GM12878 (cell line): ENCODE results near the gene ZG16. TPM values are rescaled to one million over a fixed set of nuclear protein-coding genes. Genes with fewer than 3 reads are reported as not detected.

Experiments
- CHD1 ChIP-seq: IDR thresholded peaks from 2 replicates; pipeline ENCODE4 v1.6.1; 2012; ENCODE audit warnings: low read depth, low read length, improper control_type of control experiment
- CREB1 ChIP-seq: IDR thresholded peaks from 2 replicates; pipeline ENCODE4 v1.6.1; 2012; ENCODE audit warnings: low read depth, mild to moderate bottlenecking, inconsistent platforms
- EGR1 ChIP-seq, 2 experiments: IDR thresholded peaks; 1 replicate in 1 of 2; 2 replicates in 1 of 2; pipeline ENCODE4 v1.6.1; 2011 to 2012; ENCODE audit warnings: low read depth in 2 of 2, low read length in 2 of 2, borderline replicate concordance in 1 of 2, mild to moderate bottlenecking in 1 of 2, moderate library complexity in 1 of 2
- HDAC2 ChIP-seq: fragments of 200-600 bp; sonication (generic); IDR thresholded peaks from 2 replicates; pipeline ENCODE4 v1.6.1; 2017
- KLF5 ChIP-seq: fragments of 450-650 bp; IDR thresholded peaks from 2 replicates; pipeline ENCODE4 v1.6.1; 2014; ENCODE audit warnings: mild to moderate bottlenecking; ENCODE audit not compliant: partially characterized antibody
- LARP7 ChIP-seq: fragments of 450-650 bp; IDR thresholded peaks from 2 replicates; pipeline ENCODE4 v1.6.1; 2017; ENCODE audit warnings: mild to moderate bottlenecking
- NFYB ChIP-seq: IDR thresholded peaks from 2 replicates; pipeline ENCODE4 v1.6.1; 2011; ENCODE audit warnings: low read depth, mild to moderate bottlenecking, low read length, improper control_type of control experiment, moderate library complexity; ENCODE audit not compliant: insufficient read depth
- NR2C1 ChIP-seq: fragments of 450-650 bp; IDR thresholded peaks from 2 replicates; pipeline ENCODE4 v1.6.1; 2017; ENCODE audit warnings: antibody characterized with exemption, mild to moderate bottlenecking, moderate library complexity
- NRF1 ChIP-seq: conservative IDR thresholded peaks from 2 replicates; pipeline ENCODE4 v1.6.1; 2011; ENCODE audit warnings: mild to moderate bottlenecking, low read depth, low read length, improper control_type of control experiment
- PAX5 ChIP-seq: IDR thresholded peaks from 2 replicates; pipeline ENCODE4 v1.6.1; 2011; ENCODE audit warnings: low read depth, low read length, borderline replicate concordance
- POLR2A ChIP-seq: IDR thresholded peaks from 2 replicates; pipeline ENCODE4 v1.6.1; 2011; ENCODE audit warnings: low read depth, mild to moderate bottlenecking, low read length
- POLR2AphosphoS2 ChIP-seq: IDR thresholded peaks from 2 replicates; pipeline ENCODE4 v1.6.1; 2011; ENCODE audit warnings: low read depth, mild to moderate bottlenecking, low read length, improper control_type of control experiment, moderate library complexity
- RBBP5 ChIP-seq: fragments of 200-600 bp; sonication (generic); conservative IDR thresholded peaks from 2 replicates; pipeline ENCODE4 v1.6.1; 2016
- RFX5 ChIP-seq: IDR thresholded peaks from 2 replicates; pipeline ENCODE4 v1.6.1; 2011; ENCODE audit warnings: low read depth, low read length, improper control_type of control experiment
- SIX5 ChIP-seq: IDR thresholded peaks from 2 replicates; pipeline ENCODE4 v1.6.1; 2011; ENCODE audit warnings: mild to moderate bottlenecking, low read depth, low read length, moderate library complexity; ENCODE audit not compliant: severe bottlenecking
- SMC3 ChIP-seq: IDR thresholded peaks from 2 replicates; pipeline ENCODE4 v1.6.1; 2011; ENCODE audit warnings: low read length, improper control_type of control experiment, borderline replicate concordance
- SPI1 ChIP-seq: IDR thresholded peaks from 2 replicates; pipeline ENCODE4 v1.6.1; 2011; ENCODE audit warnings: low read depth, mild to moderate bottlenecking, low read length, moderate library complexity, borderline replicate concordance; ENCODE audit not compliant: insufficient read depth
- STAT3 ChIP-seq: IDR thresholded peaks from 2 replicates; pipeline ENCODE4 v1.6.1; 2011; ENCODE audit warnings: low read depth, low read length, improper control_type of control experiment
- SUZ12 ChIP-seq: fragments of 200-600 bp; sonication (generic); IDR thresholded peaks from one replicate; pipeline ENCODE4 v1.6.1; 2018; ENCODE audit warnings: antibody characterized with exemption, mild to moderate bottlenecking; ENCODE audit not compliant: unreplicated experiment
- TBL1XR1 ChIP-seq: IDR thresholded peaks from 2 replicates; pipeline ENCODE4 v1.6.1; 2012; ENCODE audit warnings: low read depth, low read length, improper control_type of control experiment
- TCF12 ChIP-seq: IDR thresholded peaks from 2 replicates; pipeline ENCODE4 v1.6.1; 2011; ENCODE audit warnings: low read depth, mild to moderate bottlenecking, low read length
- TCF3 ChIP-seq: IDR thresholded peaks from 2 replicates; pipeline ENCODE4 v1.6.1; 2012; ENCODE audit warnings: low read depth, mild to moderate bottlenecking, low read length, borderline replicate concordance; ENCODE audit not compliant: insufficient read depth
- YY1 ChIP-seq: IDR thresholded peaks from 2 replicates; pipeline ENCODE4 v1.6.1; 2011; ENCODE audit warnings: low read depth, mild to moderate bottlenecking, low read length
- ZZZ3 ChIP-seq: IDR thresholded peaks from 2 replicates; pipeline ENCODE4 v1.6.1; 2011; ENCODE audit warnings: low read depth; ENCODE audit not compliant: control insufficient read depth, insufficient read length
- polyA plus RNA-seq, 11 experiments: library from polyadenylated mRNA; depleted of rRNA in 4 of 11; unstranded in 6 of 11; stranded (reverse) in 5 of 11; fragments of >200 nt; fragmentation: Nextera tagmentation in 4 of 11; fragmentation: Illumina TruSeq in 1 of 11; extraction: Ambion mirVana in 4 of 11; extraction: Trizol in 1 of 11; gene quantifications; 1 replicate in 1 of 11; 2 replicates in 10 of 11; pipeline versions ENCODE4 v1.2.1 to v1.2.3, GENCODE V29; 2011 to 2016; ENCODE audit warnings: inconsistent platforms in 2 of 11, missing spikeins in 2 of 11, low read depth in 1 of 11
- total RNA-seq, 4 experiments: library from RNA; depleted of rRNA in 3 of 4; stranded (reverse); fragments of >200 nt in 3 of 4; fragmentation: Illumina TruSeq in 1 of 4; extraction: Trizol in 1 of 4; gene quantifications; 2 replicates each; pipeline versions ENCODE4 v1.2.1 to v1.2.3, GENCODE V29; 2013 to 2021
- TF ChIP-seq, protein P1 (sequence below): IDR thresholded peaks from 2 replicates; pipeline ENCODE4 v1.6.1; 2012; ENCODE audit warnings: low read depth, low read length, improper control_type of control experiment
- TF ChIP-seq, protein P2 (sequence below): IDR thresholded peaks from 2 replicates; pipeline ENCODE4 v1.6.1; 2011; ENCODE audit warnings: mild to moderate bottlenecking, low read depth, low read length, moderate library complexity; ENCODE audit not compliant: insufficient replicate concordance
- TF ChIP-seq, protein P3 (sequence below): IDR thresholded peaks from 2 replicates; pipeline ENCODE4 v1.6.1; 2012; ENCODE audit warnings: low read depth, low read length, improper control_type of control experiment

Gene ZG16
- total and polyA plus RNA-seq, 10 of the 15 experiments (the other 5 are each of a cell fraction or from before 2014, with no cell fraction given): not detected

DNA sequence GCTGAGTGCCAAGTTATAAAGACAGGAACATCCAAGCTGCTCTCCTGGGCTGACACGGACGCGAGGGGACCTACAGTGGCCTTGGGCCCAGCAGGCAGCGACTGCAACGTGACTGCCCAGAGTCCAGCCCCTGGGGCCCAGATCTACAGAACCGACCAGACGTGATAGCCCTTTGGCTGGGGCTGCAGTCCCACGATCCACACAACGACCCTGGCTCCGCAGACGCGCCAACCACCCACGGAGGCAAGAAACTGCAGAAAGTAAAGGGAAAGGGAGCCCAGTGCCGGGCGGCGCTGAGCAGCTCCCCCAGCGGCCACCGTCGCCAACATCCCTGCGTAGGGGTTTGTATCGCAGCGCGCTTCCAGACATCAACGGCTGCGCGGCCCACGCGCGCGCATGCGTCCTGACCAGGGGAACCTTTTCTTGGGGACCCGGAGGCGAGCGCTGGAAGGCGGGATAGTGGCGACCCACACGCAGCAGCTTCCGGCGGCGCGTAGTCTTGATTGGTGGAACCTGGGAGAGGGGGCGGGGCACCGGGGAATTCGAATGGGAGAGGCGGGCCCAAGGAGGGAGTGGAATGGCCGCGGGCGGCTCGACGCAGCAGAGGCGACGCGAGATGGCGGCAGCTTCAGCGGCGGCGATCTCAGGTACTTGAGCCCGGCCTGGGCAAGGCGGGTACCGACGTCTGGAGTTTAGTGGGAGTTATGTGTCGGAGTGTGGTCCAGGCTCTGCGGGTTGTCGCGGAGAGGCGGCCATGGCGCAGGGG, 12.3 kb downstream of the ZG16 start, which contains the start of gene KIF22 (continued):
- TF ChIP-seq SMC3 (peak; percentile 52), ZZZ3 (no peak), NR2C1 (peak; percentile 69), PAX5 (0 out of 2 replicates have a peak, but pooled peaks have one; percentile 21), NRF1 (peak; percentile 95), TBL1XR1 (no peak), HDAC2 (no peak), STAT3 (no peak), RBBP5 (no peak), LARP7 (0 out of 2 replicates have a peak, but pooled peaks have one; percentile 20), SIX5 (peak; percentile 44), POLR2AphosphoS2 (0 out of 2 replicates have a peak, but pooled peaks have one; percentile 27), TCF3 (0 out of 2 replicates have a peak, but pooled peaks have one; percentile 51), NFYB (peak; percentile 94), YY1 (peak; percentile 98), SPI1 (no peak), SUZ12 (no peak), CHD1 (no peak), TCF12 (peak; percentile 28; the same call in 1 of the 2 replicates), POLR2A (peak; percentile 97), CREB1 (peak; percentile 76), EGR1 (IDR thresholded peaks at IDR 0.05; ENCODE audit: borderline replicate concordance in 1 of 2, low read depth in 2 of 2, low read length in 2 of 2) (peak in 1 of 2 experiments; percentile 82; a peak in 2 of 3 replicates), KLF5 (peak; percentile 53), RFX5 (no peak; the same call in 1 of the 2 replicates)
- TF ChIP-seq, protein P1, sequence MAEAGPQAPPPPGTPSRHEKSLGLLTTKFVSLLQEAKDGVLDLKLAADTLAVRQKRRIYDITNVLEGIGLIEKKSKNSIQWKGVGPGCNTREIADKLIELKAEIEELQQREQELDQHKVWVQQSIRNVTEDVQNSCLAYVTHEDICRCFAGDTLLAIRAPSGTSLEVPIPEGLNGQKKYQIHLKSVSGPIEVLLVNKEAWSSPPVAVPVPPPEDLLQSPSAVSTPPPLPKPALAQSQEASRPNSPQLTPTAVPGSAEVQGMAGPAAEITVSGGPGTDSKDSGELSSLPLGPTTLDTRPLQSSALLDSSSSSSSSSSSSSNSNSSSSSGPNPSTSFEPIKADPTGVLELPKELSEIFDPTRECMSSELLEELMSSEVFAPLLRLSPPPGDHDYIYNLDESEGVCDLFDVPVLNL: peak; percentile 95
- TF ChIP-seq, protein P2, sequence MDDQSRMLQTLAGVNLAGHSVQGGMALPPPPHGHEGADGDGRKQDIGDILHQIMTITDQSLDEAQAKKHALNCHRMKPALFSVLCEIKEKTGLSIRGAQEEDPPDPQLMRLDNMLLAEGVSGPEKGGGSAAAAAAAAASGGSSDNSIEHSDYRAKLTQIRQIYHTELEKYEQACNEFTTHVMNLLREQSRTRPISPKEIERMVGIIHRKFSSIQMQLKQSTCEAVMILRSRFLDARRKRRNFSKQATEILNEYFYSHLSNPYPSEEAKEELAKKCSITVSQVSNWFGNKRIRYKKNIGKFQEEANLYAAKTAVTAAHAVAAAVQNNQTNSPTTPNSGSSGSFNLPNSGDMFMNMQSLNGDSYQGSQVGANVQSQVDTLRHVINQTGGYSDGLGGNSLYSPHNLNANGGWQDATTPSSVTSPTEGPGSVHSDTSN: no peak
- TF ChIP-seq, protein P3, sequence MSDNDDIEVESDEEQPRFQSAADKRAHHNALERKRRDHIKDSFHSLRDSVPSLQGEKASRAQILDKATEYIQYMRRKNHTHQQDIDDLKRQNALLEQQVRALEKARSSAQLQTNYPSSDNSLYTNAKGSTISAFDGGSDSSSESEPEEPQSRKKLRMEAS: no peak; the same call in 1 of the 2 replicates
